H9 (cell line): ENCODE measurements around the gene LEF1. TPM values are rescaled to one million over a fixed set of nuclear protein-coding genes. Genes with fewer than 3 reads are reported as not detected.
A peak's percentile ranks its signal among the peaks of the same experiment; 100 is the strongest.

Experiments used
- DNase-seq: peaks from one replicate; pipeline ENCODE4 v3.0.0-alpha.2; 2017
- H2AFZ ChIP-seq: one replicate; pipeline ENCODE4 v1.6.1; 2013; ENCODE audit warnings: mild to moderate bottlenecking, low read length, control low read depth, moderate library complexity
- H2AK5ac ChIP-seq: 2 replicates; pipeline ENCODE4 v1.6.1; 2013; ENCODE audit warnings: low read length, control low read depth, mixed read lengths; ENCODE audit not compliant: insufficient read length
- H2BK120ac ChIP-seq: one replicate; pipeline ENCODE4 v1.6.1; 2013; ENCODE audit warnings: low read depth, mild to moderate bottlenecking, low read length, control low read depth, inconsistent platforms; ENCODE audit not compliant: poor library complexity, severe bottlenecking
- H2BK12ac ChIP-seq: 2 replicates; pipeline ENCODE4 v1.6.1; 2013; ENCODE audit warnings: low read length, control low read depth, mixed read lengths, low read depth; ENCODE audit not compliant: insufficient read length
- H2BK15ac ChIP-seq: 2 replicates; pipeline ENCODE4 v1.6.1; 2013; ENCODE audit warnings: low read depth, low read length, control low read depth
- H2BK20ac ChIP-seq: one replicate; pipeline ENCODE4 v1.6.1; 2013; ENCODE audit warnings: low read depth, mild to moderate bottlenecking, low read length, control low read depth, inconsistent platforms; ENCODE audit not compliant: poor library complexity, severe bottlenecking
- H2BK5ac ChIP-seq: 2 replicates; pipeline ENCODE4 v1.6.1; 2013; ENCODE audit warnings: low read length, control low read depth, mixed read lengths; ENCODE audit not compliant: insufficient read length
- H3K14ac ChIP-seq: 2 replicates; pipeline ENCODE4 v1.6.1; 2013; ENCODE audit warnings: low read length, control low read depth; ENCODE audit not compliant: insufficient read depth
- H3K18ac ChIP-seq: 2 replicates; pipeline ENCODE4 v1.6.1; 2013; ENCODE audit warnings: low read depth, mild to moderate bottlenecking, mixed read lengths, low read length, control low read depth; ENCODE audit not compliant: insufficient read length
- H3K23ac ChIP-seq: 2 replicates; pipeline ENCODE4 v1.6.1; 2013; ENCODE audit warnings: low read length, control low read depth, mixed read lengths, low read depth; ENCODE audit not compliant: insufficient read length
- H3K23me2 ChIP-seq: 2 replicates; pipeline ENCODE4 v1.6.1; 2013; ENCODE audit warnings: low read depth, mild to moderate bottlenecking, mixed read lengths, low read length, control low read depth; ENCODE audit not compliant: insufficient read length, poor library complexity, severe bottlenecking
- H3K27ac ChIP-seq: 2 replicates; pipeline ENCODE4 v1.5.1; 2013; ENCODE audit warnings: low read length, control low read depth, mixed read lengths, low read depth; ENCODE audit not compliant: insufficient read length
- H3K27me3 ChIP-seq: 2 replicates; pipeline ENCODE4 v1.6.1; 2013; ENCODE audit warnings: low read length, control low read depth, inconsistent platforms; ENCODE audit not compliant: insufficient read depth
- H3K4ac ChIP-seq: 2 replicates; pipeline ENCODE4 v1.6.1; 2013; ENCODE audit warnings: low read depth, mild to moderate bottlenecking, control low read depth, inconsistent platforms, low read length, moderate library complexity
- H3K4me1 ChIP-seq: 2 replicates; pipeline ENCODE4 v1.6.1; 2013; ENCODE audit warnings: low read length, control low read depth, inconsistent platforms; ENCODE audit not compliant: insufficient read depth
- H3K4me2 ChIP-seq: 2 replicates; pipeline ENCODE4 v1.6.1; 2013; ENCODE audit warnings: low read length, control low read depth, mixed read lengths; ENCODE audit not compliant: insufficient read length, insufficient read depth
- H3K56ac ChIP-seq: 2 replicates; pipeline ENCODE4 v1.6.1; 2013; ENCODE audit warnings: low read depth, mild to moderate bottlenecking, mixed read lengths, low read length, control low read depth; ENCODE audit not compliant: insufficient read length
- H3K79me1 ChIP-seq: 2 replicates; pipeline ENCODE4 v1.6.1; 2013; ENCODE audit warnings: low read depth, mild to moderate bottlenecking, moderate library complexity, low read length, control low read depth, inconsistent platforms; ENCODE audit not compliant: insufficient read depth, poor library complexity, severe bottlenecking
- H3K79me2 ChIP-seq: 2 replicates; pipeline ENCODE4 v1.6.1; 2013; ENCODE audit warnings: low read length, control low read depth, inconsistent platforms; ENCODE audit not compliant: insufficient read depth
- H3K9ac ChIP-seq: 2 replicates; pipeline ENCODE4 v1.6.1; 2013; ENCODE audit warnings: low read length, control low read depth, mixed read lengths; ENCODE audit not compliant: insufficient read length; ENCODE audit errors: extremely low read depth
- H3K9me3 ChIP-seq: one replicate; pipeline ENCODE4 v1.6.1; 2013; ENCODE audit warnings: low read depth, low read length, inconsistent platforms; ENCODE audit not compliant: control insufficient read depth
- H3T11ph ChIP-seq: one replicate; pipeline ENCODE4 v1.6.1; 2013; ENCODE audit warnings: mild to moderate bottlenecking, low read length, control low read depth, inconsistent platforms
- H4K20me1 ChIP-seq: one replicate; pipeline ENCODE4 v1.6.1; 2013; ENCODE audit not compliant: control insufficient read depth, insufficient read length, insufficient read depth
- H4K5ac ChIP-seq: 2 replicates; pipeline ENCODE4 v1.6.1; 2013; ENCODE audit warnings: low read depth, mild to moderate bottlenecking, mixed read lengths, low read length, control low read depth; ENCODE audit not compliant: insufficient read length
- H4K8ac ChIP-seq: replicated peaks from 2 replicates; pipeline ENCODE4 v1.6.1; 2013; ENCODE audit warnings: low read length, control low read depth, mixed read lengths, low read depth; ENCODE audit not compliant: insufficient read length
- H4K91ac ChIP-seq: 2 replicates; pipeline ENCODE4 v1.6.1; 2013; ENCODE audit warnings: low read depth, mild to moderate bottlenecking, moderate library complexity, mixed read lengths, low read length, control low read depth; ENCODE audit not compliant: insufficient read length
- H3K27ac Mint-ChIP-seq, 3 experiments: 2 replicates in 2 of 3; 3 replicates in 1 of 3; pipeline ENCODE4 v1.8.0; 2020 to 2021; ENCODE audit warnings: mixed read lengths in 3 of 3, mild to moderate bottlenecking in 1 of 3, moderate library complexity in 1 of 3
- H3K27me3 Mint-ChIP-seq: 2 replicates; pipeline ENCODE4 v1.8.0; 2021; ENCODE audit warnings: low read depth, mild to moderate bottlenecking, moderate library complexity, mixed read lengths
- H3K36me3 Mint-ChIP-seq, 3 experiments: 2 replicates in 2 of 3; 3 replicates in 1 of 3; pipeline ENCODE4 v1.8.0; 2020 to 2021; ENCODE audit warnings: low read depth in 3 of 3, mixed read lengths in 3 of 3; ENCODE audit not compliant: insufficient read depth in 1 of 3
- H3K4me1 Mint-ChIP-seq, 2 experiments: 2 replicates each; pipeline ENCODE4 v1.8.0; 2020; ENCODE audit warnings: mixed read lengths in 2 of 2
- H3K4me3 Mint-ChIP-seq, 2 experiments: 2 replicates in 1 of 2; 3 replicates in 1 of 2; pipeline ENCODE4 v1.8.0; 2020 to 2021; ENCODE audit warnings: mild to moderate bottlenecking in 2 of 2, mixed read lengths in 2 of 2, moderate library complexity in 1 of 2
- H3K9me3 Mint-ChIP-seq, 2 experiments: 2 replicates in 1 of 2; 3 replicates in 1 of 2; pipeline ENCODE4 v1.8.0; 2020; ENCODE audit warnings: mild to moderate bottlenecking in 2 of 2, mixed read lengths in 2 of 2, moderate library complexity in 1 of 2
- WGBS: extraction: QIAGEN DNeasy Blood & Tissue Kit; methylation state at CpG from one replicate; pipeline ENCODE4 v1.1.7; 2013; ENCODE audit warnings: missing lambda C conversion rate, low lambda C conversion rate, mixed read lengths; ENCODE audit not compliant: insufficient read length; ENCODE audit errors: extremely low coverage; 5-methylcytosine and 5-hydroxymethylcytosine counted together
- total RNA-seq: library from RNA; stranded (reverse); gene quantifications from 2 replicates; pipeline ENCODE4 v1.2.1, GENCODE V29; 2021
- TF ChIP-seq, protein P1 (sequence below): fragments of 200-600 bp; sonication (generic); conservative IDR thresholded peaks from 3 replicates; pipeline ENCODE4 v1.8.0; 2021; ENCODE audit warnings: antibody characterized with exemption, mild to moderate bottlenecking

LEF1 gene
- total RNA-seq, 1 experiment from 2014 or later: 2.5 TPM

DNA sequence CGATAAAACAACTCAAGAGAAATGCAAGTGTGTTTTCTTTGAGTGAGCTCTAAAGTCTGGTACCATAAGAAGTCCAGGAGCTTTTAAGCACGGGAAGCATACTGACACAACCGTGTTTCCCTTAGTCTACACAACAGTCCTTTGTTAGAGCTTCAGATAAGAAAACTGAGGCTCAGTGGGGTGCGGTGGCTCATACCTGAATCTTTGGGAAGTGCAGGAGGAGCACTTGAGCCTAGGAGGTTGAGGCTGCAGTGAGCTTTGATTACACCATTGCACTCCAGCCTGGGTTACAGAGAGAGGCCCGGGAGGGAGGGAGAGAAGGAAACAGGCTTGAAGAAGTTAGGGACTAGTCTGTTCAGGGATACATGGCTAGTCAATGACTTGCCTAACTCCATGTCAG is 21.9 kb downstream of the LEF1 start:
- H3K23me2 ChIP-seq: no peaks in the 10 kb centered on the region
- Mint-ChIP-seq H3K27ac (no peak overlapping the region), H3K36me3 (no peaks in the 10 kb centered on the region; a peak in 1 of 7 replicates), H3K9me3 (no peaks in the 10 kb centered on the region), H3K4me1 (peaks cover 24 to 34% of the 10 kb centered on the region in 2 experiments), H3K4me3 (no peak overlapping the region), H3K27me3 (peaks cover 55% of the 10 kb centered on the region)
- WGBS: no CpG with 5 or more reads among the region's 5 CpGs
- H4K5ac ChIP-seq: no peak overlapping the region
- no peak overlapping the region for H2AK5ac ChIP-seq
- TF ChIP-seq, protein P1, sequence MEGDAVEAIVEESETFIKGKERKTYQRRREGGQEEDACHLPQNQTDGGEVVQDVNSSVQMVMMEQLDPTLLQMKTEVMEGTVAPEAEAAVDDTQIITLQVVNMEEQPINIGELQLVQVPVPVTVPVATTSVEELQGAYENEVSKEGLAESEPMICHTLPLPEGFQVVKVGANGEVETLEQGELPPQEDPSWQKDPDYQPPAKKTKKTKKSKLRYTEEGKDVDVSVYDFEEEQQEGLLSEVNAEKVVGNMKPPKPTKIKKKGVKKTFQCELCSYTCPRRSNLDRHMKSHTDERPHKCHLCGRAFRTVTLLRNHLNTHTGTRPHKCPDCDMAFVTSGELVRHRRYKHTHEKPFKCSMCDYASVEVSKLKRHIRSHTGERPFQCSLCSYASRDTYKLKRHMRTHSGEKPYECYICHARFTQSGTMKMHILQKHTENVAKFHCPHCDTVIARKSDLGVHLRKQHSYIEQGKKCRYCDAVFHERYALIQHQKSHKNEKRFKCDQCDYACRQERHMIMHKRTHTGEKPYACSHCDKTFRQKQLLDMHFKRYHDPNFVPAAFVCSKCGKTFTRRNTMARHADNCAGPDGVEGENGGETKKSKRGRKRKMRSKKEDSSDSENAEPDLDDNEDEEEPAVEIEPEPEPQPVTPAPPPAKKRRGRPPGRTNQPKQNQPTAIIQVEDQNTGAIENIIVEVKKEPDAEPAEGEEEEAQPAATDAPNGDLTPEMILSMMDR: no peak
- no peak overlapping the region for H4K8ac ChIP-seq
- no peak overlapping the region for H2BK120ac ChIP-seq
- no peak overlapping the region for H3K14ac ChIP-seq
- no peaks in the 10 kb centered on the region for H3K9me3 ChIP-seq
- no peak overlapping the region for H3K27ac ChIP-seq
- no peak overlapping the region for H3K4me2 ChIP-seq
- H3K79me1 ChIP-seq: no peaks in the 10 kb centered on the region
- H2BK15ac ChIP-seq: no peak overlapping the region
- peak; percentile 47 for DNase-seq
- H2BK12ac ChIP-seq: no peak overlapping the region
- no peaks in the 10 kb centered on the region for H3K79me2 ChIP-seq
- H3K4me1 ChIP-seq: no peaks in the 10 kb centered on the region; the same call in 1 of the 2 replicates
- H4K20me1 ChIP-seq: no peaks in the 10 kb centered on the region
- H3K18ac ChIP-seq: no peak overlapping the region
- H3K4ac ChIP-seq: no peak overlapping the region
- H3K56ac ChIP-seq: no peak overlapping the region
- no peak overlapping the region for H2BK5ac ChIP-seq
- H2BK20ac ChIP-seq: no peak overlapping the region
- H2AFZ ChIP-seq: no peak overlapping the region
- no peak overlapping the region for H3K9ac ChIP-seq
- H3K23ac ChIP-seq: no peak overlapping the region
- H3K27me3 ChIP-seq: peaks cover 2% of the 10 kb centered on the region; the same call in 1 of the 2 replicates
- no peak overlapping the region for H4K91ac ChIP-seq
- H3T11ph ChIP-seq: no peak overlapping the region
